Activated CD8-positive, alpha-beta memory T cell treated with anti-CD3 and anti-CD28 coated beads, Interleukin-2, amount 10 ng/mL, durations not matched to agents 7 days and 5 days (primary cell): ENCODE results near the gene PCP2. TPM values are rescaled to one million over a fixed set of nuclear protein-coding genes. Genes with fewer than 3 reads are reported as not detected.
"Not testable (repeated sequence)": the region's sequence is repeated elsewhere in the genome, so short reads cannot be mapped to it uniquely, and the experiment has no call there.

Source experiments
- ATAC-seq: fragments of 150-1000 bp; cut with Tn5 transposase; one replicate; pipeline ENCODE4 v1.10.0; 2021; ENCODE audit warnings: moderate library complexity
- CTCF ChIA-PET: fragments of 350-600 bp; sonication (Branson Sonifier 250); formaldehyde crosslinking; loops from one replicate; lab custom pipeline; 2021; ENCODE audit warnings: antibody characterized with exemption; lab: Charles Lee
- DNase-seq: peaks from one replicate; pipeline ENCODE4 v3.0.0-alpha.2; 2020
- H3K27ac Mint-ChIP-seq: one replicate; pipeline ENCODE4 v1.8.0; 2021; ENCODE audit warnings: mild to moderate bottlenecking, mixed read lengths
- H3K27me3 Mint-ChIP-seq: one replicate; pipeline ENCODE4 v1.8.0; 2021; ENCODE audit warnings: mixed read lengths
- H3K36me3 Mint-ChIP-seq: one replicate; pipeline ENCODE4 v1.8.0; 2021; ENCODE audit warnings: mild to moderate bottlenecking, mixed read lengths
- H3K4me1 Mint-ChIP-seq: one replicate; pipeline ENCODE4 v1.8.0; 2021; ENCODE audit warnings: mixed read lengths
- H3K4me3 Mint-ChIP-seq: one replicate; pipeline ENCODE4 v1.8.0; 2021; ENCODE audit warnings: mild to moderate bottlenecking, moderate library complexity, mixed read lengths
- H3K9me3 Mint-ChIP-seq: one replicate; pipeline ENCODE4 v1.8.0; 2022; ENCODE audit warnings: low read depth, mixed read lengths
- total RNA-seq, 2 experiments: library from RNA; stranded (reverse); gene quantifications; one replicate each; pipeline ENCODE4 v1.2.3, GENCODE V29; 2021

PCP2 gene
- total RNA-seq, 2 experiments from 2014 or later: 0.56 to 0.99 TPM

- Mint-ChIP-seq H3K27ac (no peak overlapping the region), H3K4me3 (no peak overlapping the region), H3K36me3 (no peaks in the 10 kb centered on the region), H3K9me3 (no peaks in the 10 kb centered on the region), H3K27me3 (peaks cover 2% of the 10 kb centered on the region), H3K4me1 (peaks cover 29% of the 10 kb centered on the region)
- no peak for ATAC-seq
- CTCF ChIA-PET: interaction anchor here (1.0 to 4.8 kb wide), 5 partner anchors 26 to 552 kb away, joined by 3 to 38 read pairs (median 4); partner anchors contain the start of gene TRAPPC5
- DNase-seq: no peak
These were observed 20.9 kb upstream of the PCP2 start for GRCh38 chr19:7654401-7654800.

GRCh38 chr19:7652061-7652641 is 18.6 kb upstream of the PCP2 start:
- Mint-ChIP-seq H3K4me3 (peak overlapping the region; percentile 63), H3K27ac (peak overlapping the region; percentile 62), H3K9me3 (no peaks in the 10 kb centered on the region), H3K27me3 (peaks cover 2% of the 10 kb centered on the region), H3K36me3 (peaks cover 2% of the 10 kb centered on the region), H3K4me1 (peaks cover 12% of the 10 kb centered on the region)
- CTCF ChIA-PET: interaction anchor here (0.6 to 3.9 kb wide), 16 partner anchors 9 to 154 kb away, joined by 3 to 38 read pairs (median 7); partner anchors contain the start of genes PET100, RETN, TRAPPC5 and XAB2
- peak; percentile 93 for ATAC-seq
- DNase-seq: peak; percentile 88

GRCh38 chr19:7650148-7650547 is 16.6 kb upstream of the PCP2 start:
- no peak overlapping the region for H3K4me3 Mint-ChIP-seq
- ATAC-seq (no peak), DNase-seq (no peak)
- peaks cover 2% of the 10 kb centered on the region for H3K27me3 Mint-ChIP-seq
- peaks cover 6% of the 10 kb centered on the region for H3K36me3 Mint-ChIP-seq
- CTCF ChIA-PET: interaction anchor here (1.3 to 1.5 kb wide), 2 partner anchors 28 to 82 kb away, joined by 3 to 5 read pairs; no protein-coding TSS in a partner anchor
- H3K4me1 Mint-ChIP-seq: peaks cover 9% of the 10 kb centered on the region
- H3K9me3 Mint-ChIP-seq: no peaks in the 10 kb centered on the region
- no peak overlapping the region for H3K27ac Mint-ChIP-seq

GRCh38 chr19:7648265-7649014 is 14.9 kb upstream of the PCP2 start:
- no peak for DNase-seq
- Mint-ChIP-seq H3K4me3 (no peak overlapping the region), H3K27ac (no peak overlapping the region), H3K9me3 (no peaks in the 10 kb centered on the region), H3K4me1 (peaks cover 9% of the 10 kb centered on the region), H3K27me3 (peaks cover 2% of the 10 kb centered on the region), H3K36me3 (peaks cover 8% of the 10 kb centered on the region)
- ATAC-seq: no peak
- CTCF ChIA-PET: interaction anchor here (2.2 kb wide), 1 partner anchor 32 kb away, joined by 11 read pairs; the partner anchor contains the start of gene TRAPPC5

GRCh38 chr19:7647156-7647555 is 13.6 kb upstream of the PCP2 start:
- CTCF ChIA-PET: no interaction called here
- H3K36me3 Mint-ChIP-seq: peaks cover 8% of the 10 kb centered on the region
- peaks cover 3% of the 10 kb centered on the region for H3K4me1 Mint-ChIP-seq
- no peak overlapping the region for H3K27ac Mint-ChIP-seq
- no peak for DNase-seq
- H3K27me3 Mint-ChIP-seq: peaks cover 2% of the 10 kb centered on the region
- H3K4me3 Mint-ChIP-seq: no peak overlapping the region
- H3K9me3 Mint-ChIP-seq: no peaks in the 10 kb centered on the region
- no peak for ATAC-seq

- CTCF ChIA-PET: no interaction called here
- no peak overlapping the region for H3K4me3 Mint-ChIP-seq
- peaks cover 2% of the 10 kb centered on the region for H3K27me3 Mint-ChIP-seq
- no peak for ATAC-seq
- H3K9me3 Mint-ChIP-seq: no peaks in the 10 kb centered on the region
- DNase-seq: no peak
- H3K27ac Mint-ChIP-seq: no peak overlapping the region
- H3K4me1 Mint-ChIP-seq: no peaks in the 10 kb centered on the region
- peaks cover 8% of the 10 kb centered on the region for H3K36me3 Mint-ChIP-seq
These were observed 12.8 kb upstream of the PCP2 start for GRCh38 chr19:7646426-7646700.

- peaks cover under 1% of the 10 kb centered on the region for H3K27me3 Mint-ChIP-seq
- H3K4me3 Mint-ChIP-seq: no peak overlapping the region
- CTCF ChIA-PET: no interaction called here
- DNase-seq: no peak
- no peaks in the 10 kb centered on the region for H3K4me1 Mint-ChIP-seq
- no peaks in the 10 kb centered on the region for H3K9me3 Mint-ChIP-seq
- ATAC-seq: no peak
- peaks cover 8% of the 10 kb centered on the region for H3K36me3 Mint-ChIP-seq
- H3K27ac Mint-ChIP-seq: peak overlapping the region; percentile 45
These were observed 12.3 kb upstream of the PCP2 start for GRCh38 chr19:7645656-7646425.

GRCh38 chr19:7645163-7645562 is 11.6 kb upstream of the PCP2 start:
- ATAC-seq (no peak), DNase-seq (no peak)
- Mint-ChIP-seq H3K9me3 (peaks cover under 1% of the 10 kb centered on the region), H3K36me3 (peaks cover 11% of the 10 kb centered on the region), H3K4me1 (peaks cover under 1% of the 10 kb centered on the region), H3K27me3 (no peaks in the 10 kb centered on the region), H3K4me3 (no peak overlapping the region), H3K27ac (no peak overlapping the region)
- CTCF ChIA-PET: no interaction called here

GRCh38 chr19:7644550-7644877 is 11.0 kb upstream of the PCP2 start:
- ATAC-seq (no peak), DNase-seq (no peak)
- Mint-ChIP-seq H3K9me3 (peaks cover 5% of the 10 kb centered on the region), H3K36me3 (peaks cover 18% of the 10 kb centered on the region), H3K27ac (no peak overlapping the region), H3K4me3 (no peak overlapping the region), H3K27me3 (no peaks in the 10 kb centered on the region), H3K4me1 (peaks cover 7% of the 10 kb centered on the region)
- CTCF ChIA-PET: no interaction called here

- H3K4me3 Mint-ChIP-seq, ATAC-seq, H3K9me3 Mint-ChIP-seq, H3K4me1 Mint-ChIP-seq, CTCF ChIA-PET, H3K27ac Mint-ChIP-seq, H3K27me3 Mint-ChIP-seq: not testable (repeated sequence)
- peaks cover 20% of the 10 kb centered on the region for H3K36me3 Mint-ChIP-seq
- peak; percentile 55 for DNase-seq
These were observed 10.4 kb upstream of the PCP2 start for GRCh38 chr19:7643629-7644549.

- Mint-ChIP-seq H3K9me3 (peaks cover 5% of the 10 kb centered on the region), H3K4me3 (no peak overlapping the region), H3K27ac (no peak overlapping the region), H3K36me3 (peaks cover 20% of the 10 kb centered on the region), H3K27me3 (no peaks in the 10 kb centered on the region), H3K4me1 (peaks cover 10% of the 10 kb centered on the region)
- no peak for DNase-seq
- ATAC-seq: no peak
- CTCF ChIA-PET: interaction anchor here (1.3 kb wide), 1 partner anchor 10 kb away, joined by 3 read pairs; no protein-coding TSS in a partner anchor
These were observed 9.5 kb upstream of the PCP2 start for GRCh38 chr19:7643031-7643415.

- peaks cover 15% of the 10 kb centered on the region for H3K4me1 Mint-ChIP-seq
- no peak overlapping the region for H3K4me3 Mint-ChIP-seq
- CTCF ChIA-PET: interaction anchor here (1.3 kb wide), 1 partner anchor 10 kb away, joined by 3 read pairs; no protein-coding TSS in a partner anchor
- ATAC-seq (no peak), DNase-seq (no peak)
- H3K27ac Mint-ChIP-seq: no peak overlapping the region
- H3K36me3 Mint-ChIP-seq: peaks cover 18% of the 10 kb centered on the region
- no peaks in the 10 kb centered on the region for H3K27me3 Mint-ChIP-seq
- peaks cover 5% of the 10 kb centered on the region for H3K9me3 Mint-ChIP-seq
These were observed 8.9 kb upstream of the PCP2 start for GRCh38 chr19:7642295-7643030.
